ENCODE measurements around the gene WNK3.
"Not testable (repeated sequence)": the region's sequence is repeated elsewhere in the genome, so short reads cannot be mapped to it uniquely, and the experiment has no call there.

Gene WNK3

GRCh38 chrX:54357414-54358377 lies at the start of gene WNK3:
TSS of gene WNK3 (minus strand) at chrX:54358046.
- DNase-seq (ENCODE audit: low read depth in 1 of 2, low spot score in 1 of 2), result peak; percentile 3

GRCh38 chrX:54407266-54407665 lies 49.4 kb upstream of the WNK3 start:
- DNase-seq (ENCODE audit: low read depth in 1 of 2, low spot score in 1 of 2), result no peak

GRCh38 chrX:54397113-54397512 lies 39.3 kb upstream of the WNK3 start:
- DNase-seq (ENCODE audit: low read depth in 1 of 2, low spot score in 1 of 2), result no peak

- no peak for DNase-seq (ENCODE audit: low read depth in 1 of 2, low spot score in 1 of 2)
Observed at GRCh38 chrX:54386314-54386713, 28.5 kb upstream of the WNK3 start.

- DNase-seq (ENCODE audit: low read depth in 1 of 2, low spot score in 1 of 2), result not testable (repeated sequence)
Observed at GRCh38 chrX:54384661-54385060, 26.8 kb upstream of the WNK3 start.

GRCh38 chrX:54359408-54359807 lies 1.6 kb upstream of the WNK3 start:
- no peak for DNase-seq (ENCODE audit: low read depth in 1 of 2, low spot score in 1 of 2)

- peak; percentile 3 to 9 for DNase-seq (ENCODE audit: low read depth in 1 of 2, low spot score in 1 of 2)
Observed at GRCh38 chrX:54358424-54359211, 772 bp upstream of the WNK3 start.

- no peak for DNase-seq (ENCODE audit: low read depth in 1 of 2, low spot score in 1 of 2)
Observed at GRCh38 chrX:54352677-54353076, 5.2 kb downstream of the WNK3 start.

- DNase-seq (ENCODE audit: low read depth in 1 of 2, low spot score in 1 of 2), result not testable (repeated sequence)
Observed at GRCh38 chrX:54337383-54337782, 20.5 kb downstream of the WNK3 start.

- no peak for DNase-seq (ENCODE audit: low read depth in 1 of 2, low spot score in 1 of 2)
Observed at GRCh38 chrX:54325077-54325476, 32.8 kb downstream of the WNK3 start.

GRCh38 chrX:54320067-54320466 lies 37.8 kb downstream of the WNK3 start:
- DNase-seq (ENCODE audit: low read depth in 1 of 2, low spot score in 1 of 2), result no peak

GRCh38 chrX:54306379-54306778 lies 51.5 kb downstream of the WNK3 start:
- DNase-seq (ENCODE audit: low read depth in 1 of 2, low spot score in 1 of 2), result no peak

GRCh38 chrX:54301516-54301915 lies 56.3 kb downstream of the WNK3 start:
- DNase-seq (ENCODE audit: low read depth in 1 of 2, low spot score in 1 of 2), result no peak

GRCh38 chrX:54294306-54294705 lies 63.5 kb downstream of the WNK3 start:
- DNase-seq (ENCODE audit: low read depth in 1 of 2, low spot score in 1 of 2), result no peak

- DNase-seq (ENCODE audit: low read depth in 1 of 2, low spot score in 1 of 2), result no peak
Observed at GRCh38 chrX:54292755-54293154, 65.1 kb downstream of the WNK3 start.

GRCh38 chrX:54291758-54292157 lies 66.1 kb downstream of the WNK3 start:
- DNase-seq (ENCODE audit: low read depth in 1 of 2, low spot score in 1 of 2), result no peak

- DNase-seq (ENCODE audit: low read depth in 1 of 2, low spot score in 1 of 2), result no peak
Observed at GRCh38 chrX:54288968-54289367, 68.9 kb downstream of the WNK3 start.

- no peak for DNase-seq (ENCODE audit: low read depth in 1 of 2, low spot score in 1 of 2)
Observed at GRCh38 chrX:54288277-54288676, 69.6 kb downstream of the WNK3 start.

- DNase-seq (ENCODE audit: low read depth in 1 of 2, low spot score in 1 of 2), result no peak
Observed at GRCh38 chrX:54281676-54282075, 76.2 kb downstream of the WNK3 start.

GRCh38 chrX:54280466-54280865 lies 77.4 kb downstream of the WNK3 start:
- DNase-seq (ENCODE audit: low read depth in 1 of 2, low spot score in 1 of 2), result no peak

GRCh38 chrX:54271664-54272063 lies 86.2 kb downstream of the WNK3 start:
- no peak for DNase-seq (ENCODE audit: low read depth in 1 of 2, low spot score in 1 of 2)

GRCh38 chrX:54248309-54248708 lies 109.5 kb downstream of the WNK3 start:
- no peak for DNase-seq (ENCODE audit: low read depth in 1 of 2, low spot score in 1 of 2)

Measured in activated T-helper 1 cell treated with anti-CD3 and anti-CD28 coated beads, Interleukin-2, amount 50 U/mL, for 16 hours (primary cell).